Ascending aorta (tissue), 2 donors: Measurements from ENCODE around the gene YOD1. TPM values are rescaled to one million over a fixed set of nuclear protein-coding genes. Genes with fewer than 3 reads are reported as not detected.

ENCODE experiments used
- DNase-seq, 2 donors: peaks; one replicate each; pipeline ENCODE4 v3.0.0-alpha.2; 2019; ENCODE audit warnings: low spot score in 2 of 2
- H3K27ac ChIP-seq, 2 donors: fragments of 200-600 bp; sonication (generic); one replicate each; pipeline ENCODE4 v1.5.1; 2016 to 2017; ENCODE audit warnings: mild to moderate bottlenecking in 1 of 2
- H3K27me3 ChIP-seq: fragments of 200-600 bp; sonication (generic); one replicate; pipeline ENCODE4 v1.5.1; 2017
- H3K36me3 ChIP-seq, 2 donors: fragments of 200-600 bp; sonication (generic); one replicate each; pipeline ENCODE4 v1.5.1; 2016
- H3K4me1 ChIP-seq, 2 donors: fragments of 200-600 bp; sonication (generic); one replicate each; pipeline ENCODE4 v1.5.1; 2016 to 2017; ENCODE audit warnings: mild to moderate bottlenecking in 1 of 2
- H3K4me3 ChIP-seq, 2 donors: fragments of 200-600 bp; sonication (generic); one replicate each; pipeline ENCODE4 v1.5.1; 2016 to 2017; ENCODE audit warnings: mild to moderate bottlenecking in 1 of 2
- H3K9me3 ChIP-seq, 2 donors: fragments of 200-600 bp; sonication (generic); one replicate each; pipeline ENCODE4 v1.5.1; 2016
- CTCF ChIP-seq, 3 experiments: fragments of 200-600 bp in 2 of 3; fragments of 450-650 bp in 1 of 3; sonication (generic) in 2 of 3; IDR thresholded peaks; one replicate each; pipeline ENCODE4 v1.5.1; 2016 to 2019; ENCODE audit warnings: antibody characterized with exemption in 3 of 3, mild to moderate bottlenecking in 1 of 3, moderate library complexity in 1 of 3
- intact Hi-C: fragments of 100-400 bp; cut with DNase I; formaldehyde crosslinking; loops from one replicate; pipeline ENCODE4 v1.15.1; 2023
- total RNA-seq: library from RNA; depleted of rRNA; stranded (reverse); fragments of >200 nt; gene quantifications from one replicate; pipeline ENCODE4 v1.1.0, GENCODE V29; 2016

Gene YOD1
- total RNA-seq, 1 donor from 2014 or later, result 4.0 TPM

DNA sequence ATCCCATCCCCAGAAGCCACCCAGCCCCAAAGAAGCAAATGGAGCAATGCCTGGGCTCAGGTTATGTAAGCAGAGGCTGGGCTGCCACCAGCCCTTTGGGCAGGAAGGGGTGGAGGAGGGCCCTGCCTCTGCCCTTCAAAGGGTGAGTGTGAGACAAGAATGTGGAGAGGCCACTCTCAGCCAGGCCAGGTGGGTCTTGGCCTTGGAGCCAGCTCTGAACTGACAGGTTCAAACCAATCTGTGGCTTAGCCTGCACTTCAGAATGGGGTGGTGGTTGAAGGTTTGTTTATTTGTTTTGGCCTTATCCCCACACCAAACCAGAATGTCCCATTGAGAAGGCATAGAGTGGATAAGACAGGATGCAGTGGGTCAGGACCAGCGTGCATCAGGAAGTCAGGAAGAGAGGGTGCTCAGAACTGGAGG is 48.3 kb downstream of the YOD1 start:
- Histone ChIP-seq H3K4me1 (no peaks in the 10 kb centered on the region), H3K27me3 (no peaks in the 10 kb centered on the region), H3K9me3 (no peaks in the 10 kb centered on the region), H3K27ac (no peak overlapping the region), H3K36me3 (no peaks in the 10 kb centered on the region), H3K4me3 (no peak overlapping the region)
- no peak for TF ChIP-seq CTCF (IDR thresholded peaks at IDR 0.05)
- intact Hi-C loops, result no loop called here
- DNase-seq, result no peak

DNA sequence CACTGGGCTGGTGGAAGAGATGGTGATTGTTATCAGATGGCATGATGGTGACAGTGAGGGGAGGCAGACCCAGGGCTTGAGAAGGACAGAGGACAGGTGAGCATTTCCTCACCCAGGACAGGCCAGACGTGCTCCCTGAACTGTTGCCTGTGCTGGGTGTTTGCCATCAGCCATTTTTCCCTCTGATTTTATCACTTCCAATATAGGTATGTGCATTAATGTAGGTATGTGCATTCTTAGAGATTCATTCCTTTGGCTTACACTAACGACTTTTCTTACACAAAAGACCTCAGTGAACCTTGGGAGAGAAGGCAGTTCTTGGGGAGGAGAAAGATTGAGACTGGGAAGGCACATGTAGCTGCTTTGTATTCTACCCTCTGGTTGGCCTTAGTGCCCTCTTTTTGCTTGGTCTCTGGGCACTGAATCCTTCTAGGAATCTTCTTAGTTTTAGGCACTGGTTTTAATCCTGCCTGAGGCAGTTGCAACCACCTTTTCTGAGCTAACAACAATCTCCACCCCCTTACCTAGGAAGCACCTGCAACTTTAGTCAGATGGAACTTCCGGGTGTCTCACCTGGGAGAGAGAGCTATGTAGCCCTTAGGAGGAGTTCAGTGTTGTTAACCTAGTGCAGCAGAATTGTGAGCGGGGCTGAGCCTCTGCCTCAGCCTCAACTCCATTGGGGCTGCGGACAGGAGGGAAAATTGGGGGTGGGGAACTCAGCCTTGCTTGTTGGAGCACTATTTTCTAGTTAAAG is 49.3 kb downstream of the YOD1 start:
- no peak for DNase-seq

GRCh38 chr1:207000651-207001291 is 50.2 kb downstream of the YOD1 start:
- no peak for DNase-seq
- no peak overlapping the region for H3K4me3 ChIP-seq
- H3K27me3 ChIP-seq, result no peaks in the 10 kb centered on the region
- H3K9me3 ChIP-seq, result no peaks in the 10 kb centered on the region
- no peak for TF ChIP-seq CTCF (IDR thresholded peaks at IDR 0.05)
- intact Hi-C loops, result no loop called here
- no peaks in the 10 kb centered on the region for H3K36me3 ChIP-seq
- no peaks in the 10 kb centered on the region for H3K4me1 ChIP-seq
- H3K27ac ChIP-seq, result no peak overlapping the region

More for the DNA sequence above, 49.3 kb downstream of the YOD1 start:
- Histone ChIP-seq H3K27me3 (no peaks in the 10 kb centered on the region), H3K9me3 (no peaks in the 10 kb centered on the region), H3K27ac (no peak overlapping the region), H3K4me1 (no peaks in the 10 kb centered on the region), H3K4me3 (no peak overlapping the region), H3K36me3 (no peaks in the 10 kb centered on the region)
- intact Hi-C loops, result no loop called here
- no peak for TF ChIP-seq CTCF (IDR thresholded peaks at IDR 0.05)

DNA sequence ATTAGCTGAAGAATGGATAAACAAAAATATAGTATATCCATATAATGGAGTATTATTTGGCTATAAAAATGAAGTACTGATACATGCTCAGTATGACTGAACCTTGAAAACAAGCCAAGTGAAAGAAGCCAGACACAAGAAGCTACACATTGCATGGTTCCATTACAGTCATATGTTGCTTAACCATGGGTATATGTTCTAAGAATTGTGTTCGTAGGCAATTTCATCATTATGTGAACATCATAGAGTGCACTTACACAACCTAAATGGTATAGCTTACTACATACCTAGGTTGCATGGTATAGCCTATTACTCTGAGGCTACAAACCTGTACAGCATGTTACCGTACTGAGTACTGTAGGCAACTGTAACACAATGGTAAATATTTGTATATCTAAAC is 52.2 kb downstream of the YOD1 start:
- no peaks in the 10 kb centered on the region for H3K27me3 ChIP-seq
- DNase-seq, result no peak
- H3K36me3 ChIP-seq, result no peaks in the 10 kb centered on the region
- no peak overlapping the region for H3K27ac ChIP-seq
- TF ChIP-seq CTCF (IDR thresholded peaks at IDR 0.05), result no peak
- H3K9me3 ChIP-seq, result no peaks in the 10 kb centered on the region
- no peaks in the 10 kb centered on the region for H3K4me1 ChIP-seq
- intact Hi-C loops, result no loop called here
- no peak overlapping the region for H3K4me3 ChIP-seq

Other genes starting within 250 kb of the YOD1 start
- gene IL20, start 185.6 kb downstream of the YOD1 start, total RNA-seq, result not detected
- gene IL24, start 153.8 kb downstream of the YOD1 start, total RNA-seq, result not detected
- gene FCMR, start 129.3 kb downstream of the YOD1 start, total RNA-seq, result 1.3 TPM
- 0.53 TPM for gene PIGR, start 104.7 kb downstream of the YOD1 start, total RNA-seq
- gene FCAMR, start 80.7 kb downstream of the YOD1 start, total RNA-seq, result not detected
- not detected for gene C1orf116, start 18.5 kb downstream of the YOD1 start, total RNA-seq
- 1.2 TPM for gene PFKFB2, start 2.1 kb upstream of the YOD1 start, total RNA-seq
- not detected for gene C4BPB, start 37.7 kb upstream of the YOD1 start, total RNA-seq
- gene C4BPA, start 53.0 kb upstream of the YOD1 start, total RNA-seq, result not detected